Measurements from ENCODE around the gene BTBD18. TPM values are rescaled to one million over a fixed set of nuclear protein-coding genes. Genes with fewer than 3 reads are reported as not detected.
A peak's percentile ranks its signal among the peaks of the same experiment; 100 is the strongest.

The BTBD18 gene
- total RNA-seq, 2 experiments from 2014 or later: not detected

DNA sequence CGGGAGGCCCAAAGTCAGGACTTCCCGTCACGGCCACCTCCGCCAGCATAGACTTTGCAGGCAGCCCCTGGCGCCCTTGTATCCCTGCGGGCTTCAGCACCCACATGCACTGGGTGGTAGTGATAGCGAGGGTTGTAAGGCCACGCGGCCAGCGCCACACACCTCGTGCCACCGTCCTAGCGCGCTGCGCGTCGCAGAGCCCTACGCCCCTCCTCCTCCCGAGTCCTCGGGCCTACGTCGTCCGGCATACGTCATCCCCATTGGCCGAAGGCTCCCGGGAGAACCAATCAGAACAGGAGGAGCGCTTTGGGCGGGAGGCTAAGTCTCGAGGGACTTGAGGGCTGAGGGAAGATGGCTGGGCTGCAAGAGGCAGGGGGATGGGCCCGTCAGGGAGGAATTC lies 1.3 kb upstream of the BTBD18 start:
- CTCF ChIA-PET: interaction anchor here (0.9 to 3.8 kb wide), 5 partner anchors 10 to 47 kb away, joined by 3 to 95 read pairs (median 4); no protein-coding TSS in a partner anchor
- Mint-ChIP-seq H3K27me3 (ENCODE audit: low read depth) (no peaks in the 10 kb centered on the region), H3K9me3 (ENCODE audit: insufficient read depth) (no peaks in the 10 kb centered on the region), H3K36me3 (ENCODE audit: low read depth) (peaks cover 5% of the 10 kb centered on the region), H3K4me3 (no peak overlapping the region), H3K27ac (no peak overlapping the region), H3K4me1 (ENCODE audit: low read depth) (peaks cover 15% of the 10 kb centered on the region)
- no peak for ATAC-seq
- POLR2A ChIA-PET: no interaction called here
- DNase-seq: no peak

DNA sequence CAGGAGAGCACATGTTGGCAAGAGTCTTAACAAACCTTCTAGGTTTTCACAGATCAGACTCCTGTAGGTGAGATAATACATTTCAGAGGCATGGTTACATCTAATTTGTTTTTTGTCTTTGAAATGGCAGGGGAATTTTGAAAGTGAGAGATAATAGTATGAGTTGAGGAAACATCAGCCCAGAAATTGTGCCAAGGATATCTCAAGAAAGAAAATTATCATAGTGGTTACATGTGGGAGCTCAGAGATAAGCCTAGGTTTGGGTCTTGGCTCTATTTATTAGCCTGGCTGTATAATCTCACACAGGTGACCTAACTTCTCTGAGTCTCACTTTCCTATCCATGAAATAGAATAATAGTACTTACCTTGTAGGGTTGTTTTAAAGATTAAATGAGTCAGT lies 443 bp downstream of the BTBD18 start:
- no peak overlapping the region for H3K4me3 Mint-ChIP-seq
- no peaks in the 10 kb centered on the region for H3K9me3 Mint-ChIP-seq (ENCODE audit: insufficient read depth)
- ATAC-seq: no peak
- H3K27ac Mint-ChIP-seq: no peak overlapping the region
- H3K4me1 Mint-ChIP-seq (ENCODE audit: low read depth): peaks cover 24% of the 10 kb centered on the region
- DNase-seq: no peak
- ChIA-PET POLR2A (interaction anchor here (0.5 to 1.4 kb wide), 2 partner anchors 9 to 29 kb away, joined by 3 to 4 read pairs; partner anchors contain the start of gene SELENOH), CTCF (interaction anchor here (1.1 to 3.8 kb wide), 11 partner anchors 8 to 49 kb away, joined by 4 to 95 read pairs (median 8); partner anchors contain the start of genes CTNND1, MED19 and TMX2)
- peaks cover 14% of the 10 kb centered on the region for H3K36me3 Mint-ChIP-seq (ENCODE audit: low read depth)
- no peaks in the 10 kb centered on the region for H3K27me3 Mint-ChIP-seq (ENCODE audit: low read depth)

DNA sequence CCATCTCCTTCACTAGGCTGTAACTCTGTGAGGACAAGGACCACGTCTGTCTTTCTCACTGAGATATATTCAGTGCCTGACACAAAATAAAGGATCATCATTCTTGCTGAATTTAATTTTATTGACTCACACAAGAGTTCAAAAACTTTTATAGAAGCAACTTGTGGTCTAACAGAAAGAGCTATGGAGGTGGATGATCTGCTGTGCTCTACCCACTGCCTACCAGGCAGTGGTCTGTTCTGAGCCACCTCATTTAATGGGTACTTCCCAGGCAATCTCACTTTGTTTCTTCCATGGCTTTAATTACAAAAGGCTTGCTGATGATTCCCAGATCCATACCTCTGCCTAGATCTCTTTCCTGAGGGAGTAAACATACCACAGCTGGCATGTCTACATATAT lies 4.7 kb downstream of the BTBD18 start:
- H3K4me1 Mint-ChIP-seq (ENCODE audit: low read depth): peaks cover 50% of the 10 kb centered on the region
- CTCF ChIA-PET: interaction anchor here (0.7 to 9.8 kb wide), 5 partner anchors 11 to 84 kb away, joined by 3 to 113 read pairs (median 5); no protein-coding TSS in a partner anchor
- H3K36me3 Mint-ChIP-seq (ENCODE audit: low read depth): peaks cover 47% of the 10 kb centered on the region
- no peak for ATAC-seq
- DNase-seq: no peak
- POLR2A ChIA-PET: no interaction called here
- no peak overlapping the region for H3K4me3 Mint-ChIP-seq
- H3K9me3 Mint-ChIP-seq (ENCODE audit: insufficient read depth): no peaks in the 10 kb centered on the region
- H3K27ac Mint-ChIP-seq: peak overlapping the region; percentile 69
- no peaks in the 10 kb centered on the region for H3K27me3 Mint-ChIP-seq (ENCODE audit: low read depth)

DNA sequence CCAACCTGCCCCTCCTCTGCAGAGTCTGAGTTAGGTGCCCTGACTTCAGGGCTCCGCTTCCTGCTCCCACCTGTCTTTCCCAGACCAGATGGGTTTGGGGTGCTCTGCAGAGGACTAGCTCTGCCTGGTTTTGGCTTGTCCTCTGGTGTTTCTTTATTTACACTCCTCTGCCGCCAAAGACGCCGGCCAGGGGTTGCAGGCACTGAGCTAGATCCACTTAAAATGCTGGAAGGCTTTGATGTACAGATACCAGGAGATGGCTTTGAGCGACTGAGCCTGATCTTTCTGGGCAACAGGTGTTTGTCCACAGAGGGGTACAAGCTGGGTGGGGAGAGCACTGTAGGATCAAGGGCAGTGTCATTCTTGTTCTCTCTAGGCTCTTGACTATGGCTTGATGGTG lies 6.4 kb downstream of the BTBD18 start:
- Mint-ChIP-seq H3K36me3 (ENCODE audit: low read depth) (peaks cover 61% of the 10 kb centered on the region), H3K4me3 (no peak overlapping the region), H3K9me3 (ENCODE audit: insufficient read depth) (no peaks in the 10 kb centered on the region), H3K4me1 (ENCODE audit: low read depth) (peaks cover 53% of the 10 kb centered on the region), H3K27me3 (ENCODE audit: low read depth) (no peaks in the 10 kb centered on the region), H3K27ac (peak overlapping the region; percentile 73)
- CTCF ChIA-PET: interaction anchor here (1.1 to 9.8 kb wide), 4 partner anchors 17 to 287 kb away, joined by 3 to 113 read pairs (median 4); no protein-coding TSS in a partner anchor
- DNase-seq (no peak), ATAC-seq (no peak)
- POLR2A ChIA-PET: interaction anchor here (1.0 kb wide), 1 partner anchor 13 kb away, joined by 3 read pairs; no protein-coding TSS in a partner anchor

DNA sequence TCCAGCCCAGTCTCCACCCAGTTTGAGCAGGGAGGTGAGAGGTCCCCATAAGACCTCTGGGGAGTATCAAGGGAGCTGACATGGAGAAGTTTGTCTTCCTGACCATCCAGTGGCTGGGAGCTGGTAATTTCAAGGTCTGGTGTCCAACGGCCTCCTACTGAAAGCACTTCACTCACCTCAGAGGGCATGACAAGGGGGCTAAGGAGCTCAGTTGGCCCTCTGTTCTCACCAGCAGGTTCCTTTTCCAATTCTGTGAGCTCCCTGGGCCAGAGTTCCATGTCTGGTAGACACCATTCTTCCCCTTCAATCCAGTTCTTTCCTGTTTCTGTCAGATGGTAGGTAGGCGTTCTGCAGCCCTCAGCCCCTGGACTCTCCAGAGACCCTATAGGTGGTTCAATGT lies 7.3 kb downstream of the BTBD18 start:
- POLR2A ChIA-PET: interaction anchor here (1.0 to 4.1 kb wide), 2 partner anchors 31 to 49 kb away, joined by 3 to 46 read pairs; no protein-coding TSS in a partner anchor
- CTCF ChIA-PET: interaction anchor here (0.7 to 9.8 kb wide), 6 partner anchors 18 to 780 kb away, joined by 3 to 113 read pairs (median 3); no protein-coding TSS in a partner anchor
- DNase-seq: no peak
- ATAC-seq: no peak
- Mint-ChIP-seq H3K36me3 (ENCODE audit: low read depth) (peaks cover 64% of the 10 kb centered on the region), H3K27me3 (ENCODE audit: low read depth) (no peaks in the 10 kb centered on the region), H3K27ac (peak overlapping the region; percentile 73), H3K4me3 (no peak overlapping the region), H3K4me1 (ENCODE audit: low read depth) (peaks cover 58% of the 10 kb centered on the region), H3K9me3 (ENCODE audit: insufficient read depth) (no peaks in the 10 kb centered on the region)

- Mint-ChIP-seq H3K27ac (peak overlapping the region; percentile 99), H3K4me3 (peak overlapping the region; percentile 100), H3K4me1 (ENCODE audit: low read depth) (peaks cover 53% of the 10 kb centered on the region), H3K9me3 (ENCODE audit: insufficient read depth) (no peaks in the 10 kb centered on the region), H3K36me3 (ENCODE audit: low read depth) (peaks cover 76% of the 10 kb centered on the region), H3K27me3 (ENCODE audit: low read depth) (no peaks in the 10 kb centered on the region)
- DNase-seq (no peak), ATAC-seq (no peak)
- POLR2A ChIA-PET: interaction anchor here (0.6 to 4.1 kb wide), 32 partner anchors 9 to 835 kb away, joined by 3 to 46 read pairs (median 4); partner anchors contain the start of genes CLP1, MED19, P2RX3 and SSRP1
- CTCF ChIA-PET: interaction anchor here (1.0 to 9.8 kb wide), 8 partner anchors 10 to 782 kb away, joined by 3 to 113 read pairs (median 4); partner anchors contain the start of genes BTBD18, MED19 and TMX2
Measured at GRCh38 chr11:57742087-57742452, 9.5 kb downstream of the BTBD18 start.

GRCh38 chr11:57741132-57742086 lies 10.2 kb downstream of the BTBD18 start, which contains the start of gene SELENOH:
TSS of gene SELENOH (plus strand) at chr11:57741491. CDS start at chr11:57741596, 105 bp downstream.
- peaks cover 47% of the 10 kb centered on the region for H3K4me1 Mint-ChIP-seq (ENCODE audit: low read depth)

DNA sequence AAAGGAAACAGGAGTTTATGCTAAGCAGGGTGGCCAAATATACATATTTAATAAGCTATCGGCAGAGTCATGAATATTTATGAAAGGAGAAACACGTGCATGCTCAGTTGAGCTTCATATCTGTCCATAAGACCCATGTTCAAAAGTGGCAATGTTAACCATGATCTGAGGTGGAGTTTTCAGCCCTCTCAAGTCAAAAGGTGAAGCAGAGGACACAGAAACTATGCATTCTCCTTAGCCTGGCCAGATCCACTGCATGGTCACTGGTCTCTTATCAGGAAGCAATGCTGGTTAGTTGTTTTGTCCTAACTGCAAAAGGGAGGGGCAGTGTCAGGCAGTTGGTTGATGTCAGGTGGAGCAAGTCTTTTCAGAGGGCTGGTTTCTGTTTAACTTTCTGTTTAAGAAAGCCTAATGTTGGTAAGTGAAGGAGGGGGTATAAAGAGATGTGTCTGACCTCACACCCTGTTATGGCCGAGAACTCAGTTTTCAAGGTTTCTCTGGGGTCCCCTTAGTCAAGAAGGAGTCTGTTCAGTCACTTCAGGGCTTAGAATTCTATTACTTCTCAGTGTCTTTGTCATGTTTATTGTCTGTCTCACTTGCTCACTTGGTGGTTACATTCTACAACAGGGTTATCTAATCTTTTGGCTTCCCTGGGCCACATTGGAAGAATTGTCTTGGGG lies 15.9 kb downstream of the BTBD18 start:
- peaks cover 38% of the 10 kb centered on the region for H3K36me3 Mint-ChIP-seq (ENCODE audit: low read depth)
- peak overlapping the region; percentile 54 for H3K27ac Mint-ChIP-seq
- no peaks in the 10 kb centered on the region for H3K9me3 Mint-ChIP-seq (ENCODE audit: insufficient read depth)
- ChIA-PET CTCF (interaction anchor here (0.6 to 2.2 kb wide), 3 partner anchors 65 to 897 kb away, joined by 3 to 9 read pairs (median 4); no protein-coding TSS in a partner anchor), POLR2A (no interaction called here)
- ATAC-seq: no peak
- H3K4me3 Mint-ChIP-seq: no peak overlapping the region
- H3K27me3 Mint-ChIP-seq (ENCODE audit: low read depth): no peaks in the 10 kb centered on the region
- no peak for DNase-seq
- H3K4me1 Mint-ChIP-seq (ENCODE audit: low read depth): peaks cover 25% of the 10 kb centered on the region

More at GRCh38 chr11:57741132-57742086, 10.2 kb downstream of the BTBD18 start, which contains the start of gene SELENOH:
- Mint-ChIP-seq H3K4me3 (peak within 1 kb of the TSS; percentile 100), H3K9me3 (ENCODE audit: insufficient read depth) (no peaks in the 10 kb centered on the region), H3K27ac (peak within 1 kb of the TSS; percentile 99), H3K27me3 (ENCODE audit: low read depth) (no peaks in the 10 kb centered on the region), H3K36me3 (ENCODE audit: low read depth) (peaks cover 69% of the 10 kb centered on the region)
- peak; percentile 91 for ATAC-seq
- ChIA-PET POLR2A (interaction anchor here (0.6 to 4.1 kb wide), 35 partner anchors 9 to 836 kb away, joined by 3 to 46 read pairs (median 4); partner anchors contain the start of genes CLP1, MED19, P2RX3 and SSRP1), CTCF (interaction anchor here (1.0 to 9.8 kb wide), 8 partner anchors 9 to 783 kb away, joined by 3 to 113 read pairs (median 4); partner anchors contain the start of genes BTBD18, MED19 and TMX2)
- peak; percentile 98 for DNase-seq

GRCh38 chr11:57732661-57733060 lies 19.0 kb downstream of the BTBD18 start:
- no peaks in the 10 kb centered on the region for H3K27me3 Mint-ChIP-seq (ENCODE audit: low read depth)
- peaks cover 17% of the 10 kb centered on the region for H3K4me1 Mint-ChIP-seq (ENCODE audit: low read depth)
- no peaks in the 10 kb centered on the region for H3K9me3 Mint-ChIP-seq (ENCODE audit: insufficient read depth)
- ATAC-seq: no peak
- no peak overlapping the region for H3K4me3 Mint-ChIP-seq
- CTCF ChIA-PET: interaction anchor here (1.3 to 2.4 kb wide), 2 partner anchors 9 to 68 kb away, joined by 5 to 8 read pairs; partner anchors contain the start of gene SELENOH
- no peak overlapping the region for H3K27ac Mint-ChIP-seq
- no peak for DNase-seq
- POLR2A ChIA-PET: interaction anchor here (1.2 kb wide), 1 partner anchor 9 kb away, joined by 5 read pairs; the partner anchor contains the start of gene SELENOH
- H3K36me3 Mint-ChIP-seq (ENCODE audit: low read depth): peaks cover 19% of the 10 kb centered on the region

- no peaks in the 10 kb centered on the region for H3K9me3 Mint-ChIP-seq (ENCODE audit: insufficient read depth)
- no peak for DNase-seq
- no peaks in the 10 kb centered on the region for H3K27me3 Mint-ChIP-seq (ENCODE audit: low read depth)
- H3K4me3 Mint-ChIP-seq: no peak overlapping the region
- peaks cover 7% of the 10 kb centered on the region for H3K36me3 Mint-ChIP-seq (ENCODE audit: low read depth)
- no peak overlapping the region for H3K27ac Mint-ChIP-seq
- CTCF ChIA-PET: interaction anchor here (3.2 kb wide), 1 partner anchor 71 kb away, joined by 9 read pairs; no protein-coding TSS in a partner anchor
- POLR2A ChIA-PET: interaction anchor here (0.6 to 1.0 kb wide), 2 partner anchors 18 to 30 kb away, joined by 3 read pairs; partner anchors contain the start of gene MED19
- no peak for ATAC-seq
- H3K4me1 Mint-ChIP-seq (ENCODE audit: low read depth): peaks cover 5% of the 10 kb centered on the region
Measured at GRCh38 chr11:57729479-57729878, 22.1 kb downstream of the BTBD18 start.

GRCh38 chr11:57728829-57729228 lies 22.8 kb downstream of the BTBD18 start:
- no peak overlapping the region for H3K27ac Mint-ChIP-seq
- ATAC-seq: no peak
- no peak for DNase-seq
- POLR2A ChIA-PET: no interaction called here
- CTCF ChIA-PET: interaction anchor here (3.2 kb wide), 1 partner anchor 72 kb away, joined by 9 read pairs; no protein-coding TSS in a partner anchor
- no peaks in the 10 kb centered on the region for H3K9me3 Mint-ChIP-seq (ENCODE audit: insufficient read depth)
- H3K4me3 Mint-ChIP-seq: no peak overlapping the region
- H3K4me1 Mint-ChIP-seq (ENCODE audit: low read depth): peaks cover 2% of the 10 kb centered on the region
- no peaks in the 10 kb centered on the region for H3K27me3 Mint-ChIP-seq (ENCODE audit: low read depth)
- H3K36me3 Mint-ChIP-seq (ENCODE audit: low read depth): peaks cover 4% of the 10 kb centered on the region

All from activated CD8-positive, alpha-beta T cell treated with anti-CD3 and anti-CD28 coated beads, Interleukin-2, amount 10 ng/mL, durations not matched to agents 7 days and 5 days (primary cell).